Activated naive CD8-positive, alpha-beta T cell treated with anti-CD3 and anti-CD28 coated beads, Interleukin-2, amount 50 U/mL, for 24 hours (primary cell): ENCODE data around the gene INA.
"Not testable (repeated sequence)": the region's sequence is repeated elsewhere in the genome, so short reads cannot be mapped to it uniquely, and the experiment has no call there.

Source experiments
- ATAC-seq: fragments of 150-1000 bp; cut with Tn5 transposase; one replicate; pipeline ENCODE4 v1.10.0; 2021
- DNase-seq: peaks from one replicate; pipeline ENCODE4 v3.0.0; 2021
- H3K27ac Mint-ChIP-seq: one replicate; pipeline ENCODE4 v1.8.0; 2021; ENCODE audit warnings: mild to moderate bottlenecking, mixed read lengths
- H3K27me3 Mint-ChIP-seq: one replicate; pipeline ENCODE4 v1.8.0; 2021; ENCODE audit warnings: mixed read lengths
- H3K36me3 Mint-ChIP-seq: one replicate; pipeline ENCODE4 v1.8.0; 2021; ENCODE audit warnings: low read depth, mixed read lengths
- H3K4me1 Mint-ChIP-seq: one replicate; pipeline ENCODE4 v1.8.0; 2021; ENCODE audit warnings: mixed read lengths
- H3K4me3 Mint-ChIP-seq: one replicate; pipeline ENCODE4 v1.8.0; 2021; ENCODE audit warnings: mild to moderate bottlenecking, moderate library complexity, mixed read lengths
- H3K9me3 Mint-ChIP-seq: one replicate; pipeline ENCODE4 v1.8.0; 2021; ENCODE audit warnings: mixed read lengths

The INA gene

DNA sequence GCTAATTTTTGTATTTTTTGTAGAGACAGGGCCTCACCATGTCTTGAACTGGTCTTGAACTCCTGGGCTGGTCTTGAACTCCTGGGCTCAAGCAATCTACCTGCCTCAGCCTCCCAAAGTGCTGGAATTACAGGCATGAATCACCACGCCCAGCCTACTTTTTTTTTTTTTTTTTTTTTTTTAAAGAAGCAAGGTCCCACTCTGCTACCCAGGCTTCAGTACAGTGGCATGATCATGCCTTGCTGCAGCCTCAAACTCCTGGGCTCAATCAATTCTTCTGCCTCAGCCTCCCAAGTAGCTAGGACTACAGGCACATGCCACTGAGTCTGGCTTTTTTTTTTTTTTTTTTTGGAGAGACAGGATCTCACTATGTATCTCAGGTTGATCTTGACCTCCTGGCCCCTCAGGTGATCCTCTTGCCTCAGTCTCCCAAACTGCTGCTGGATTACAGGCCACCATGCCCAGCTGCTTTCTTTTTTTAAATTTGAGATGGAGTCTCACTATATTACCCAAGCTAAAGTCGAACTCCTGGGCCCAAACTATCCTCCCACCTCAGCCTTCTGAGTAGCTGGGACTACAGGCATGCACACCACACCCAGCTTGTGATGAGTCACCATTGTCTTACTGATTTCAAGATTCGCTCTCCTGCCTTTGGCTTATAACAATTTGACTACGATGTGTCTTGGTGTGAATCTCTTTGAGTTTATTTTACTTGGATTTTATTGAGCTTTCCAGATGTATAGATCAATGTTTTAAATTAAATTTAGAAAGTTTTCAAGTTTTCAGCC lies 22.2 kb upstream of the INA start:
- Mint-ChIP-seq H3K27ac (no peak overlapping the region), H3K4me1 (peaks cover 1% of the 10 kb centered on the region), H3K9me3 (peaks cover 12% of the 10 kb centered on the region), H3K27me3 (peaks cover 2% of the 10 kb centered on the region), H3K36me3 (peaks cover 6% of the 10 kb centered on the region), H3K4me3 (no peak overlapping the region)
- peak; percentile 69 for ATAC-seq
- DNase-seq, result no peak

DNA sequence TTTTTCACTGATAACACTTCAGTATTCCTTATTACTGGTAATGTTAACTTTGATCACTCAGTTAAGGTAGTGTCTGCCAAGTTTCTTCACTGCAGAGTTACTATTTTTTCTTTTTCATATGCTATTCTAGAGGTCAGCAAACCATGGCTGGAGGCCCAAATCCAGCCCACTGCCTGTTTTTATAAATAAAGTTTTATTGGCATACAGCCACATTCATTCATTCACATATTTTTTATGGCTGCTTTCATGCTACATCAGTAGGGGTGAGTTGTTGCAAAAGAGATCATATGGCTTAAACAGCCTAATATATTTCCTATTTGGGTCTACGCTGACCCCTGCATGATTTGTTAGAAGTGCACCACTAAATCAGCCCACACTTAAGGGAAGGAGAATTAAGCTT lies 20.3 kb upstream of the INA start:
- Mint-ChIP-seq H3K4me1 (no peaks in the 10 kb centered on the region), H3K9me3 (peaks cover 15% of the 10 kb centered on the region)

DNA sequence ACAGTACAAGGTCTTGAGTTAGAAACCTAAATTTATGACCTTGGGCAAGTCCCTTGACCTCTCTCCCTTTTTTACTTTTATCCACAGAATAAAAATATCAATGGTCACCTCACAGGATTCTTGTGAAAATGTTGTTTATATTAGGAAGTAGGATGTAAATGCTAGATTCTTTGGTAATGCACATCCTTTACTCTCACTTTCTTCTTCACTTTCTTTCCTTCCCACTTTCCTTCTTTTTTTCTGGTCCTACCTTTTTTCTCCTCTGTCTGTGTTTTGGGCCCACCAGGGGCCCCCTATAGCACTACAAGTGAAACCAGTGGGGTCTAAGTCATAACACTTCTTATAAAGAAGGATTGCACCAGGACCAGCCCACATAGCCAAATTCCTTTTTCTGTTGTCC lies 19.1 kb upstream of the INA start:
- Mint-ChIP-seq H3K27ac (no peak overlapping the region), H3K36me3 (peaks cover 8% of the 10 kb centered on the region), H3K27me3 (peaks cover 8% of the 10 kb centered on the region)

More for the DNA sequence above, 20.3 kb upstream of the INA start:
- DNase-seq (no peak), ATAC-seq (no peak)
- Mint-ChIP-seq H3K27me3 (peaks cover 6% of the 10 kb centered on the region), H3K36me3 (peaks cover 8% of the 10 kb centered on the region), H3K4me3 (no peak overlapping the region), H3K27ac (no peak overlapping the region)

DNA sequence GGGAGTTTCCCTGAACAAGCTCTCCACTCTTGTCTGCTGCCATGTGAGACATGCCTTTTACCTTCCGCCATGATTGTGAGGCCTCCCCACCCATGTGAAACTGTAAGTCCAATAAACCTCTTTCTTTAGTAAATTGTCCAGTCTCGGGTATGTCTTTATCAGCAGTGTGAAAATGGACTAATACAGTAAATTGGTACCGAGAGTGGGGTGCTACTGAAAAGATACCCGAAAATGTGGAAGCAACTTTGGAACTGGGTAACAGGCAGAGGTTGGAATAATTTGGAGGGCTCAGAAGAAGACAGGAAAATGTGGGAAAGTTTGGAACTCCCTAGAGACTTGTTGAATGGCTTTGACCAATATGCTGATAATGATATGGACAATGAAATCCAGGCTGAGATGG lies 18.0 kb upstream of the INA start:
- H3K27me3 Mint-ChIP-seq, result peaks cover 19% of the 10 kb centered on the region
- H3K9me3 Mint-ChIP-seq, result peaks cover 15% of the 10 kb centered on the region
- not testable (repeated sequence) for ATAC-seq, H3K27ac Mint-ChIP-seq, H3K36me3 Mint-ChIP-seq, H3K4me3 Mint-ChIP-seq, H3K4me1 Mint-ChIP-seq, DNase-seq

More for the DNA sequence above, 19.1 kb upstream of the INA start:
- H3K9me3 Mint-ChIP-seq, result peaks cover 15% of the 10 kb centered on the region
- H3K4me3 Mint-ChIP-seq, result no peak overlapping the region
- no peak for DNase-seq
- no peak for ATAC-seq
- H3K4me1 Mint-ChIP-seq, result peaks cover 3% of the 10 kb centered on the region

GRCh38 chr10:103259989-103260388 lies 16.9 kb upstream of the INA start:
- Mint-ChIP-seq H3K4me3 (no peak overlapping the region), H3K9me3 (peaks cover 15% of the 10 kb centered on the region), H3K27ac (no peak overlapping the region), H3K27me3 (peaks cover 23% of the 10 kb centered on the region), H3K36me3 (peaks cover 8% of the 10 kb centered on the region), H3K4me1 (peaks cover 3% of the 10 kb centered on the region)
- DNase-seq, result no peak
- ATAC-seq, result no peak

DNA sequence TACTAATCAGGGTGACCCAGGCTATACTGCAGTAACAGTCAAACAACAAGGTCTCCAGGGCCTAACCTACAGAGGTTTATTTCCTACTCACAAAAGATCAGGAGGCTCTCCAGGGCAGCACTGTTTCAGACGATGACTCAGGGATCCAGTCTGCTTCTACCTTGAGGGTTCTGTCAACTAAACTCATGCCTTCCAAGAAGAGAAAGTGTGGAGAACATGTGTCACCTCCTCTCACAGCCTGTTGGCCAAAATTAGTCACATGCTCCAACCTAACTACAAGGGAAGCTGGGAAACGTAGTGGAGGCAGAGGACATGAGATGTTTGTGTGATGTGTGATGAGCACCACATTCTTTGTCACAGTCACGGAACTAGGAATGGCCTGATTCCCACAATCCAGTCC lies 14.7 kb upstream of the INA start:
- Mint-ChIP-seq H3K36me3 (peaks cover 8% of the 10 kb centered on the region), H3K27me3 (peaks cover 38% of the 10 kb centered on the region), H3K4me3 (no peak overlapping the region), H3K9me3 (peaks cover 15% of the 10 kb centered on the region), H3K27ac (no peak overlapping the region), H3K4me1 (peaks cover 3% of the 10 kb centered on the region)
- DNase-seq (no peak), ATAC-seq (peak; percentile 87)

DNA sequence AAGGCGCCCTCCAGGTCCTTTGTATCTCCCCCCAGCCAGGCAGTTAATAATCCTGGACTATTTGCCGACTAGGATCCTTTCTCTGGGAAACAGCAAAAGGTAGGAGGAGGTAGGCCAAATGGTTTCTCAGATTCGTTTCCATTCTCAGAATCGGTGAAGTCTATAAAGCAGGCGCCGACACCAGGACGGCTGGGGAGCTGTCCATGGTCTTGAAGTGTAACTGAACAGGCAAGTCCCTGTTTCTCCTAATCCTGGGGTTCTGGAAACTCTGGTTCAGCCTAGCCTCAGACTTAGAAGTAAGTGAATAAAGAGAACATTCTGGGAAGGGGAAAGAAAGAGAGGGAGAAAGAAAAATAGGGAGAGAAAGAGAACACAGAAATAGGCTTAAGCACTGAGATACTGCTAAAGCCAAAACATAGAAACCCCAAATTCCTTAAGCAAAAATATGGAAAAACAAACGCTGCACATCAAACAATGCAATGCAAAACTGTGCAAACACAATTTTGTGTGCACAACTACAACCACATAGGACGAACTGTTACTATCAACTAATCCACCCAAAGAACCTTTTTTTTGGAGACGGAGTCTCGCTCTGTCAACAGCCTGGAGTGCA lies 11.1 kb upstream of the INA start:
- DNase-seq, result peak; percentile 43
- no peak overlapping the region for H3K4me3 Mint-ChIP-seq

DNA sequence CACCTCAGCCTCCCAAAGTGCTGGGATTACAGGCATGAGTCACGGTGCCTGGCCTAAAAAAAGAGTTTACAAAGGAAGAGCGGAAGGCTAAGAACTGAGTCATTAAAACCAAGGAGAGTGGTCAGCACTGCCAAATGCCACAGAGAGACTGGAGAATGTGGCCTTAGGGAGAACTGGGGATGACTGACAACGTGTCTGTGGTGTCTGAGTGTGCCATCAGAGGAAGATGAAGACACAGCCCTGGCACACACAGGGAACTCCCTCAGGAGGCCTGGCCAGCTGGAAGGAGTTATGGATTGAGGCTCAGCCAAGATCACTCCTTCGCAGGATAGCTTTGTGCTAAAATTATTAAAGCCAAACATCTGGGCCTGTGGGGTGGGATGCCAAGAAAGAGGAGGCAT lies 3.9 kb upstream of the INA start:
- no peak for ATAC-seq
- H3K9me3 Mint-ChIP-seq, result no peaks in the 10 kb centered on the region
- peaks cover 29% of the 10 kb centered on the region for H3K27me3 Mint-ChIP-seq
- no peak overlapping the region for H3K27ac Mint-ChIP-seq
- H3K4me3 Mint-ChIP-seq, result no peak overlapping the region
- H3K36me3 Mint-ChIP-seq, result no peaks in the 10 kb centered on the region
- H3K4me1 Mint-ChIP-seq, result no peaks in the 10 kb centered on the region
- no peak for DNase-seq

More for the DNA sequence above, 11.1 kb upstream of the INA start:
- H3K4me1 Mint-ChIP-seq, result peaks cover 3% of the 10 kb centered on the region
- no peaks in the 10 kb centered on the region for H3K36me3 Mint-ChIP-seq
- no peak for ATAC-seq
- H3K27me3 Mint-ChIP-seq, result peaks cover 42% of the 10 kb centered on the region
- peaks cover 4% of the 10 kb centered on the region for H3K9me3 Mint-ChIP-seq
- no peak overlapping the region for H3K27ac Mint-ChIP-seq

DNA sequence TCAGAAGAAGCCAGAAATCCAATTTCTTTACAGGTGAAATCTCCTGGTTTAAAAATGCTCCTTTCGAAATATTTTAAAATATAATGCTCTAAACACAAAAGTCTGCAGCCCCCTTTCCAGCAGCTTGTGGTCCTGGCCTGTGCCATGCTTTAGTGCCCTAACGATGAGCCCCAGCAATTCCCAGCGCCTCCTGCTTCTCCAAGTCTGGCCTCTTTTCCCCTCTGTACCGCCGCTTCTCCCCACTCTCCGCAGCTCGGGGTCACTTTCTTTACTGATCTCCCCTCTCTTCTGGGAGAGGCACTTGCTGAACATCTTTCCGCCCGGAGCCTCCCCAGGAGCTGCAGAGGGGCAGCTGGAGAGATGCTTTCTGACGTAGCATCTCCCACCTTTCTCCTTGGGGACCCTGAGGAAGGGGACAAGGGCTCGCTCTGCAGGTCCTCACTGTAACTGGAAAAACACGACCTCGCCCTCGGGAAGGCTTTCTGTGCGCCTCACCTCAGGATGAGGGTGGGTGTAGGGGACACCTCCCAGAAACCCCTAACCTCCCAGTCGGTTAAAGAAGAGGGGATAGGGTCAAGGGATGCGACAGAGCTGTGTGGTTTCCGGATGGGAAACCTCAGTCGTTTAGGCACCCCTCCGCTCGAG lies 565 bp upstream of the INA start:
- H3K4me3 Mint-ChIP-seq, result peak overlapping the region; percentile 24
- ATAC-seq (no peak), DNase-seq (no peak)
- peaks cover 5% of the 10 kb centered on the region for H3K9me3 Mint-ChIP-seq
- H3K27me3 Mint-ChIP-seq, result peaks cover 52% of the 10 kb centered on the region
- no peaks in the 10 kb centered on the region for H3K36me3 Mint-ChIP-seq
- H3K27ac Mint-ChIP-seq, result no peak overlapping the region
- H3K4me1 Mint-ChIP-seq, result peaks cover 4% of the 10 kb centered on the region

DNA sequence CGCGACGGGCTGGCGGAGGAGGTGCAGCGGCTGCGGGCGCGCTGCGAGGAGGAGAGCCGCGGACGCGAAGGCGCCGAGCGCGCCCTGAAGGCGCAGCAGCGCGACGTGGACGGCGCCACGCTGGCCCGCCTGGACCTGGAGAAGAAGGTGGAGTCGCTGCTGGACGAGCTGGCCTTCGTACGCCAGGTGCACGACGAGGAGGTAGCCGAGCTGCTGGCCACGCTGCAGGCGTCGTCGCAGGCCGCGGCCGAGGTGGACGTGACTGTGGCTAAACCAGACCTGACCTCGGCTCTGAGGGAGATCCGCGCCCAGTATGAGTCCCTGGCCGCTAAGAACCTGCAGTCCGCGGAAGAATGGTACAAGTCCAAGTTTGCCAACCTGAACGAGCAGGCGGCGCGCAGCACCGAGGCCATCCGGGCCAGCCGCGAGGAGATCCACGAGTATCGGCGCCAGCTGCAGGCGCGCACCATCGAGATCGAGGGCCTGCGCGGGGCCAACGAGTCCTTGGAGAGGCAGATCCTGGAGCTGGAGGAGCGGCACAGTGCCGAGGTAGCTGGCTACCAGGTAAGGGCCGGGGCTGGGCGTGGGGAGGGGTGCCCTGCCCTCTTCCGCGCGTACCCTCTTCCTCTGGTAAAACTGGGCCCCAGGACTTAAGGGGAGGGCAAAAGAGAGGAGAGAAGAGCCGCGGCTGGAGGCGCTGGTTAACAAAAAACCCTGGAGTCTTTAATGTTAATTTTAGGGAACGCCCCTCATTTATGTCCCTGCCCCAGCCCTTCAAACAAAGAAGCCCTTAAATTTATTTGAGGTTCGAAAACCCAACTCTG lies 987 bp downstream of the INA start:
- ATAC-seq (no peak), DNase-seq (no peak)
- H3K4me3 Mint-ChIP-seq, result no peak overlapping the region
- H3K4me1 Mint-ChIP-seq, result peaks cover 4% of the 10 kb centered on the region
- peaks cover 5% of the 10 kb centered on the region for H3K9me3 Mint-ChIP-seq
- no peak overlapping the region for H3K27ac Mint-ChIP-seq
- H3K27me3 Mint-ChIP-seq, result peaks cover 61% of the 10 kb centered on the region
- H3K36me3 Mint-ChIP-seq, result no peaks in the 10 kb centered on the region

DNA sequence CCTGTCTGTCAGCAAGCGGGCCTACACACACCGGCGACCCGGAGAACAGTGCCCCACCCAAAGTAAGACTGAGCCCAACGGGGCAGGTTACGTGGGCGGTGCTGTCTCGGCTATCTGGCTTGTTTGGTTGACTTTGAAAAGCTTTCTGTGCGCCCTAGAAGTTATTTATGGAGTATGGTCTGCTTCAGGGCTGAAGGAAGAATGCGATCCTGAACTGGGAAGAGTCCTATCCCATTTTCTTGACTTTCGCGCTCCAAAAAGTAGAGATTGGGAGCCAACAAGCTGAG lies 1.5 kb downstream of the INA start:
- no peaks in the 10 kb centered on the region for H3K36me3 Mint-ChIP-seq
- peaks cover 5% of the 10 kb centered on the region for H3K9me3 Mint-ChIP-seq
- H3K27me3 Mint-ChIP-seq, result peaks cover 66% of the 10 kb centered on the region
- H3K4me1 Mint-ChIP-seq, result peaks cover 4% of the 10 kb centered on the region
- DNase-seq (no peak), ATAC-seq (no peak)
- no peak overlapping the region for H3K4me3 Mint-ChIP-seq
- no peak overlapping the region for H3K27ac Mint-ChIP-seq

DNA sequence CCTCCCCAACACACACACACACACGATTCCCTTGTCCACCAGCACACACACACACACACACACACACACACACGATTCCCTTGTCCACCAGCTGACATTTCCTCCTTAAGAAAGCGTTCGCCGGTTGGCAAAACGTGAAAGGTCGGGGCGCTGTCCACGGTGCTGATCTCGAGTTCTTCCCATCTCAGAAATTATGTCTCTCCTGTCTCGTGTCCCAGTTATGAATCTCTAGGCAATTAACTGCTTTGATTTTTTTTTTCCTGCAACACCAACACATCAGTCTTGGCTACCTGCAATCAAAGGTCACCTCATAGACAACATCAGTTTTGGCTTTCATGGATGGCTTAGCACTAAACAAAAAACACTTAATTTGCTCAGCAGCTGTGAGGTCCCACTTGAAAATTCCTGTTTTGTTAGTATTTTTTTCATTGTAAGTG lies 1.9 kb downstream of the INA start:
- H3K4me3 Mint-ChIP-seq, result peak overlapping the region; percentile 2
- H3K27me3 Mint-ChIP-seq, result peaks cover 66% of the 10 kb centered on the region
- H3K4me1 Mint-ChIP-seq, result peaks cover 4% of the 10 kb centered on the region
- ATAC-seq (no peak), DNase-seq (peak; percentile 64)
- H3K27ac Mint-ChIP-seq, result no peak overlapping the region
- no peaks in the 10 kb centered on the region for H3K36me3 Mint-ChIP-seq
- H3K9me3 Mint-ChIP-seq, result peaks cover 5% of the 10 kb centered on the region

- Mint-ChIP-seq H3K4me3 (no peak overlapping the region), H3K4me1 (peaks cover 4% of the 10 kb centered on the region), H3K27me3 (peaks cover 68% of the 10 kb centered on the region), H3K27ac (no peak overlapping the region), H3K36me3 (no peaks in the 10 kb centered on the region), H3K9me3 (peaks cover 5% of the 10 kb centered on the region)
- DNase-seq, result no peak
- ATAC-seq, result no peak
These were observed 3.1 kb downstream of the INA start for GRCh38 chr10:103280031-103280430.

DNA sequence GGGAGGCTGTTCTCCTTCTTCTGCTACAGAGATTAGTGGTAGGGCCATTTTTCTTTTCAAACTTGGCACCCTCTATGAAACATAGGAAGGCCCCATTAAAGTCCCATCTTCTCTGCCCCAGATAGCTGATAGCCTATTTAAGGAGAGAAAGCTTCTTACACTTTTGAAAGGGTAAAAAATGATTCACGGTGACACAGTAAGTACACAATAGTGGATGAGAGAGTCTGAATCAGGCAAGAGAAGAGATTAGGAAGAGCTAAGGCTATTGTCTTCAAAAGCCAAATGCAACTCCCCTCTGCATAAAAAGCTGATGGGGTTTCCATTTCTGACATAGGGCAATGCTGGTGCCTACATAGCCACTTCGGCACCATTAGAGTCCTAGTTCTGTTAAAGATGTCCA lies 3.6 kb downstream of the INA start:
- Mint-ChIP-seq H3K27ac (no peak overlapping the region), H3K36me3 (no peaks in the 10 kb centered on the region)

More for the DNA sequence above, 3.6 kb downstream of the INA start:
- H3K4me3 Mint-ChIP-seq, result no peak overlapping the region
- H3K9me3 Mint-ChIP-seq, result peaks cover 5% of the 10 kb centered on the region
- DNase-seq (no peak), ATAC-seq (no peak)
- peaks cover 4% of the 10 kb centered on the region for H3K4me1 Mint-ChIP-seq
- H3K27me3 Mint-ChIP-seq, result peaks cover 64% of the 10 kb centered on the region
